ENCODE data around the gene KIF1C. TPM values are rescaled to one million over a fixed set of nuclear protein-coding genes. Genes with fewer than 3 reads are reported as not detected.
A peak's percentile ranks its signal among the peaks of the same experiment; 100 is the strongest.
"Not testable (repeated sequence)": the region's sequence is repeated elsewhere in the genome, so short reads cannot be mapped to it uniquely, and the experiment has no call there.

The KIF1C gene
- total RNA-seq, 2 experiments from 2014 or later = 49.9 to 51.1 TPM

- H3K4me3 Mint-ChIP-seq = no peak overlapping the region
- H3K27ac Mint-ChIP-seq = no peak overlapping the region
- peaks cover 7% of the 10 kb centered on the region for H3K4me1 Mint-ChIP-seq
- no peaks in the 10 kb centered on the region for H3K27me3 Mint-ChIP-seq
- no peaks in the 10 kb centered on the region for H3K9me3 Mint-ChIP-seq
- peaks cover 16% of the 10 kb centered on the region for H3K36me3 Mint-ChIP-seq
- DNase-seq = no peak
These were observed 16.6 kb downstream of the KIF1C start for GRCh38 chr17:5014357-5014756.

DNA sequence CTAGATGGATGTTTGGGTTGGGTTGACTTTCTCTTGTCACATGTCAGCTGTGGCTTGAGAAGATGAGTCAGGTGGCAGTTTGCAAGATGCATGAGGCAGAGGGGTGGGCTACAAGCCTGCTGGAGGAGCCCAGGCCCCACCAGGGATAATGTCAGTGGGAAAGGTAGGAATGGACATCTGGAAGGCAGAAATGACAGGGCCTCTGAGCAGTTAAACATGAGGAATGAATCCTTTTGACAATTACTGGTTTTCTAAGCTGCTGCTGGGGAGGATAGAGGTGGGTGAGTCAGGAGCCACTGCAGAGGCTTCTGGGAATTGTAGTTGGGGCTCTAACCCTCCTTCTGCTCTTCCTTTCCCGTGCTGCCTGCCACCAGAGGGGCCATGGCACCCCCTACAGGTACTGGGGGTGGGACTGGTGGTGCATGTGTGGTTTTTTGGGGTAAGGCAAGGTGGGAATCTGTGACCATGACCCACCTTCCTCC is 21.8 kb downstream of the KIF1C start:
- Mint-ChIP-seq H3K27me3 (no peaks in the 10 kb centered on the region), H3K9me3 (no peaks in the 10 kb centered on the region), H3K36me3 (peaks cover 18% of the 10 kb centered on the region), H3K27ac (no peak overlapping the region), H3K4me1 (peaks cover 6% of the 10 kb centered on the region), H3K4me3 (no peak overlapping the region)
- peak; percentile 58 for DNase-seq

DNA sequence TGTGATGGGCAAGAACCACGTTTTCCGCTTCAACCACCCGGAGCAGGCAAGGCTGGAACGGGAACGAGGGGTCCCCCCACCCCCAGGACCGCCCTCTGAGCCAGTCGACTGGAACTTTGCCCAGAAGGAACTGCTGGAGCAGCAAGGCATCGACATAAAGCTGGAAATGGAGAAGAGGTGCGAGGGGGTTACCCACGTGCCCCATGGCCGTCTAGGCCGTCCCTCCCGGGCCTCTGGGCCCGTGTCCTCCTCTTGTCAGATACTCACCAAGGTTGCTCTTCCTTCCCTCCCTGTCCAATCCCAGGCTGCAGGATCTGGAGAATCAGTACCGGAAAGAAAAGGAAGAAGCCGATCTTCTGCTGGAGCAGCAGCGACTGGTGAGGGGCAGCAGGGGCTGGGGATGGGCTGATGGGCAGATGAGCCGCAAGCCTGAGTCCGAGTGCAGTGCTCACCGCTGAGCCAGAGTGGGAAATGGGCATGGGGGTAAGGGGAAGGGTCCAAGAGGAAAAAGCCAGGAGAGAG is 22.8 kb downstream of the KIF1C start:
- no peak for DNase-seq

DNA sequence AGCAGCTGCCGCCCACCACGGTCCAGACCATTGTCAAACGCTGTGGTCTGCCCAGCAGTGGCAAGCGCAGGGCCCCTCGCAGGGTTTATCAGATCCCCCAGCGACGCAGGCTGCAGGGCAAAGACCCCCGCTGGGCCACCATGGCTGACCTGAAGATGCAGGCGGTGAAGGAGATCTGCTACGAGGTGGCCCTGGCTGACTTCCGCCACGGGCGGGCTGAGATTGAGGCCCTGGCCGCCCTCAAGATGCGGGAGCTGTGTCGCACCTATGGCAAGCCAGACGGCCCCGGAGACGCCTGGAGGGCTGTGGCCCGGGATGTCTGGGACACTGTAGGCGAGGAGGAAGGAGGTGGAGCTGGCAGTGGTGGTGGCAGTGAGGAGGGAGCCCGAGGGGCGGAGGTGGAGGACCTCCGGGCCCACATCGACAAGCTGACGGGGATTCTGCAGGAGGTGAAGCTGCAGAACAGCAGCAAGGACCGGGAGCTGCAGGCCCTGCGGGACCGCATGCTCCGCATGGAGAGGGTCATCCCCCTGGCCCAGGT is 24.5 kb downstream of the KIF1C start:
- no peaks in the 10 kb centered on the region for H3K27me3 Mint-ChIP-seq
- no peak overlapping the region for H3K27ac Mint-ChIP-seq
- DNase-seq = no peak
- peaks cover 6% of the 10 kb centered on the region for H3K4me1 Mint-ChIP-seq
- no peak overlapping the region for H3K4me3 Mint-ChIP-seq
- no peaks in the 10 kb centered on the region for H3K9me3 Mint-ChIP-seq
- peaks cover 10% of the 10 kb centered on the region for H3K36me3 Mint-ChIP-seq

More for the DNA sequence above, 22.8 kb downstream of the KIF1C start:
- H3K9me3 Mint-ChIP-seq = no peaks in the 10 kb centered on the region
- peaks cover 6% of the 10 kb centered on the region for H3K4me1 Mint-ChIP-seq
- no peaks in the 10 kb centered on the region for H3K27me3 Mint-ChIP-seq
- H3K27ac Mint-ChIP-seq = no peak overlapping the region
- H3K36me3 Mint-ChIP-seq = peaks cover 14% of the 10 kb centered on the region
- H3K4me3 Mint-ChIP-seq = no peak overlapping the region

GRCh38 chr17:5023588-5024147 is 25.9 kb downstream of the KIF1C start:
- Mint-ChIP-seq H3K4me1 (peaks cover 6% of the 10 kb centered on the region), H3K4me3 (no peak overlapping the region), H3K36me3 (peaks cover 10% of the 10 kb centered on the region), H3K9me3 (no peaks in the 10 kb centered on the region), H3K27ac (no peak overlapping the region), H3K27me3 (no peaks in the 10 kb centered on the region)
- DNase-seq = no peak

- no peak overlapping the region for H3K4me3 Mint-ChIP-seq
- H3K27ac Mint-ChIP-seq = no peak overlapping the region
- no peaks in the 10 kb centered on the region for H3K27me3 Mint-ChIP-seq
- DNase-seq = no peak
- peaks cover 9% of the 10 kb centered on the region for H3K36me3 Mint-ChIP-seq
- H3K4me1 Mint-ChIP-seq = no peaks in the 10 kb centered on the region
- no peaks in the 10 kb centered on the region for H3K9me3 Mint-ChIP-seq
These were observed 26.9 kb downstream of the KIF1C start for GRCh38 chr17:5024604-5025003.

DNA sequence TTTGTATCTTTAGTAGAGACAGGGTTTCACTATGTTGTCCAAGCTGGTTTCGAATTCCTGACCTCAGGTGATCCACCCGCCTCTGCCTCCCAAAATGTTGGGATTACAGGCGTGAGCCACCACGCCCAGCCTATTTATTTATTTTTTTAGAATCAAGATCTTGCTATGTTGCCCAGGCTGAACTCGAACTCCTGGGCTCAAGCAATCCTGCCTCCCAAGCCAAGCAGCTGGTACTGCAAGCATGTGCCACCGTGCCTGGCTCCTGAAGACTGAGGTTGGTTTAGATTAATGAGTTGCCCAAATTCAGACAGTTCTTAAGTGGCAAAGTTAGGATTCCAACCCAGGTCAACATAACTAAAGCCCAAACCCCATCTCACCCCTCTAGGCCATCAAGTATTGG is 29.5 kb downstream of the KIF1C start:
- H3K4me3 Mint-ChIP-seq = no peak overlapping the region
- H3K4me1 Mint-ChIP-seq = peaks cover 10% of the 10 kb centered on the region
- no peaks in the 10 kb centered on the region for H3K9me3 Mint-ChIP-seq
- H3K27ac Mint-ChIP-seq = no peak overlapping the region
- peaks cover 4% of the 10 kb centered on the region for H3K36me3 Mint-ChIP-seq
- DNase-seq = no peak
- H3K27me3 Mint-ChIP-seq = no peaks in the 10 kb centered on the region

DNA sequence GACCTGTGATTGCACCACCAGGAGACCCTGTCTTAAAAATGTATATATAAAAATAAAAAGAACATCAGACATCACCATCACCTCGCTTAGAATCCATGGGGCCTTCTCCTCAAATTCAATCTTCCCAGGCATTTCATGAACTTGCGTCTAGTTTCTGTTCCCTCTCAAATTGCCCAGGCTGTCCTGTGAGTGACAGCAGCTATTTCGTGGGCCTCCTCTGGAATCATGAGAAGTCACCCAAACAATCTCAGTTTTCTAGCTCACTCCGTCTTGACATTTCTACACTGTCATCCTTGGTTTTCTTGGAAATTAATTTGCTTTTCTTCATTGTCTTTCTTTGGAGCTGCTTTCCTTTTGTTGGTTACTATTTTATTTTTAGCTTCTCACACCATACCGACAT is 30.2 kb downstream of the KIF1C start:
- H3K27ac Mint-ChIP-seq = no peak overlapping the region
- H3K27me3 Mint-ChIP-seq = no peaks in the 10 kb centered on the region
- H3K4me1 Mint-ChIP-seq = peaks cover 10% of the 10 kb centered on the region
- no peak overlapping the region for H3K4me3 Mint-ChIP-seq
- no peak for DNase-seq
- peaks cover 4% of the 10 kb centered on the region for H3K36me3 Mint-ChIP-seq
- H3K9me3 Mint-ChIP-seq = no peaks in the 10 kb centered on the region

GRCh38 chr17:5030168-5030567 is 32.4 kb downstream of the KIF1C start:
- H3K27ac Mint-ChIP-seq, H3K9me3 Mint-ChIP-seq, DNase-seq, H3K36me3 Mint-ChIP-seq, H3K4me3 Mint-ChIP-seq: not testable (repeated sequence)
- H3K27me3 Mint-ChIP-seq = peaks cover 13% of the 10 kb centered on the region
- H3K4me1 Mint-ChIP-seq = peaks cover 10% of the 10 kb centered on the region

GRCh38 chr17:5031365-5032082 is 33.8 kb downstream of the KIF1C start:
- peaks cover 14% of the 10 kb centered on the region for H3K27me3 Mint-ChIP-seq
- DNase-seq = peak; percentile 80
- H3K36me3 Mint-ChIP-seq = peaks cover 1% of the 10 kb centered on the region
- peaks cover 10% of the 10 kb centered on the region for H3K4me1 Mint-ChIP-seq
- no peaks in the 10 kb centered on the region for H3K9me3 Mint-ChIP-seq
- peak overlapping the region; percentile 80 for H3K27ac Mint-ChIP-seq
- H3K4me3 Mint-ChIP-seq = peak overlapping the region; percentile 68

DNA sequence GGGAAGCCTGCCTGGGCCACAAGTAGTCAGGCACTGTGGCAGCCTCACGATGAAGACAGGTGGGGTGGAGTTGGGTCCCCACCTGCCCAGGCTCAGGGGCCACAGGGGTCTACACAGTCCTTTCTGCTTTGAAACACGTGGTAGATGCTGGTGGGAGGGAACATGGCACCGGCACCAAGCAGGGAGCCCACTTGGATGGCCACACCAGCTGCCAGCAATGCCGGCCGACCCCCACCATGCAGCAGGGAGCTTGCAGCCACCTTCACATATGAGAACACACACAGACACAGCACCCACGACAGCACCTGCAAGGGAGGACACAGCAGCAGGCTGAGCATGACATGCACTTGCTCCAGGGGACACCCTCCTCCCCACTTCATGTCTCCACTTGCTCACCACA is 35.1 kb downstream of the KIF1C start:
- peaks cover 10% of the 10 kb centered on the region for H3K4me1 Mint-ChIP-seq
- no peak overlapping the region for H3K27ac Mint-ChIP-seq
- H3K9me3 Mint-ChIP-seq = no peaks in the 10 kb centered on the region
- H3K36me3 Mint-ChIP-seq = peaks cover 1% of the 10 kb centered on the region
- peaks cover 14% of the 10 kb centered on the region for H3K27me3 Mint-ChIP-seq
- H3K4me3 Mint-ChIP-seq = no peak overlapping the region
- no peak for DNase-seq

DNA sequence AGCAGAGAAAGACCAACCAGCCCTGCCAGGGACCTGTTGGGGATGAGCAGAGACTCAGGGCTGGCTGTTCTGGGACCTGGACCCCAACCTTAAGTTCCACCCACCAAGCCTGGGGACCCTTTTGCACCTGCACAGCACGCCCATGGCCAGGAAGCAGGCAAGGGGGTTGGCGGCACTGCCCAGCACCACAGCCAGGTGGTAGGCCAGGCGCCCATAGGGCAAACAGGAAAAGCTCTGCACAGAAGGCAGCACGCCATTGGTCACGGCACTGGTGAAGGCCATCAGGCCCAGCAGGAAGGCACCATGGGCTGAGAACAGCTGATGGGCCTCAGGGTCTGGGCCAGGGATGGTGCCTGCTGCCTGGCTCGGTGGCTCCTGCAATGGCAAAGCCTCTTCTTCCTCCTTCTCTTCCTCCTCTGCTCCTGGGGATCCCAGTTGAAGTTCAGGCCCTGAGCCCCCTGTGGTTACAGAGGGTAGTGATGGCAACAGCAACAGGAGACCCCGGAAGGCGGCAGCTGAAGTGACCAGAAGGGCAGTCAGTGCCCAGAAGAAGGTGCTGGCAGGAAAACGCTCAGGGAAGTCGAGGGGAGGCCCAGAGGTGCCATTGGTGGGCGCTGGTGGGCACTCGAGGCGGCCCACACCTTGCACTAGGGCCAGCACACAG is 35.7 kb downstream of the KIF1C start:
- Mint-ChIP-seq H3K36me3 (peaks cover 1% of the 10 kb centered on the region), H3K4me3 (no peak overlapping the region), H3K27ac (no peak overlapping the region), H3K4me1 (peaks cover 10% of the 10 kb centered on the region), H3K27me3 (peaks cover 14% of the 10 kb centered on the region), H3K9me3 (no peaks in the 10 kb centered on the region)
- DNase-seq = no peak

- H3K4me1 Mint-ChIP-seq = peaks cover 10% of the 10 kb centered on the region
- H3K27ac Mint-ChIP-seq = no peak overlapping the region
- peaks cover 1% of the 10 kb centered on the region for H3K36me3 Mint-ChIP-seq
- no peak overlapping the region for H3K4me3 Mint-ChIP-seq
- H3K27me3 Mint-ChIP-seq = peaks cover 14% of the 10 kb centered on the region
- DNase-seq = no peak
- no peaks in the 10 kb centered on the region for H3K9me3 Mint-ChIP-seq
These were observed 36.3 kb downstream of the KIF1C start for GRCh38 chr17:5034063-5034462.

DNA sequence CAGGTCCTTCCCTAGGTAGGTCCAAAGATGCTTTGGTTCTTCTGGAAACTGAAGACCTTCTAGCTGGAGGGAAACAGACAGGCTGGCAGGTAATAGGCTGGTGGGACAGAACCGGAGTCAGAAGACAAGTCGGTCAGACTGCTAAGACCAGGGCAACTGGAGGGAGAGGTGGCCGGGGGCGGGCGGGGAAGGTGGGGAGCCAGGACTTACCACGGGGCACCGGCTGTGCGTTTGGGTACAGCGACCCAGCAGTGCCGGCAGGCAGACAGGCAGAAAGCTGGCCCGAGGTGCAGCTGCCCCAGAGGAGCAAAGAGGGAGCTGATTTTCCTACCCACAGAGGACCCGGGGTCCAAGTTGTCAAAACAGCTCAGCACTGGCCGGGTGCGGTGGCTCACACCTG is 36.9 kb downstream of the KIF1C start:
- Mint-ChIP-seq H3K4me1 (peaks cover 10% of the 10 kb centered on the region), H3K4me3 (no peak overlapping the region), H3K27ac (no peak overlapping the region), H3K9me3 (no peaks in the 10 kb centered on the region), H3K36me3 (peaks cover 1% of the 10 kb centered on the region), H3K27me3 (peaks cover 14% of the 10 kb centered on the region)
- no peak for DNase-seq

DNA sequence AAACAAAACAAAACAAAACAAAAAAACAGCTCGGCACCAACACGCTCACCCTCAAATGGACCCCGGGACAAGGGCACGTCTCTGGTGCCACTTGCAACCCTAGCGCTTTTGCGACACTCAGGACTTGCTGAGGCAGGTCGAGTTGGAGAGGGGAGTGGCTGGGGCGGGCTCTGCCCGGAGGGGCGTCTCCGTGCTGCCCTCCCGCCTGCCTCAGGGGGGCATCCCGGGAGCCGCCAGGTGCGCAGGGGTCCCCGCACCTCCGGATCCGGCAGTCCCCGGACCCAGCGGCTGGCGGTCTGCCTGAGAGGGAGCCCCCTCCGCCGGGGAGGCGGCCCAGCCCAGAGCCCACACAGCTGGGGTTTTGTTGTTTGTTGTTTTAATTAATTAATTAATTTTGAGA is 37.6 kb downstream of the KIF1C start, which contains the start of gene SLC52A1:
TSS of gene SLC52A1 (minus strand) at position 112 of the 400 bp plus-strand sequence. CDS start 820 bp downstream, outside the sequence.
- peaks cover 14% of the 10 kb centered on the region for H3K27me3 Mint-ChIP-seq
- peak within 1 kb of the TSS; percentile 7 for H3K4me3 Mint-ChIP-seq
- H3K4me1 Mint-ChIP-seq = peaks cover 10% of the 10 kb centered on the region
- no peak within 1 kb of the TSS for H3K27ac Mint-ChIP-seq
- no peaks in the 10 kb centered on the region for H3K9me3 Mint-ChIP-seq
- DNase-seq = no peak
- H3K36me3 Mint-ChIP-seq = peaks cover 1% of the 10 kb centered on the region

All from activated naive CD8-positive, alpha-beta T cell treated with anti-CD3 and anti-CD28 coated beads for 36 hours (primary cell).